Measurements from ENCODE around the gene CPEB4.

DNA sequence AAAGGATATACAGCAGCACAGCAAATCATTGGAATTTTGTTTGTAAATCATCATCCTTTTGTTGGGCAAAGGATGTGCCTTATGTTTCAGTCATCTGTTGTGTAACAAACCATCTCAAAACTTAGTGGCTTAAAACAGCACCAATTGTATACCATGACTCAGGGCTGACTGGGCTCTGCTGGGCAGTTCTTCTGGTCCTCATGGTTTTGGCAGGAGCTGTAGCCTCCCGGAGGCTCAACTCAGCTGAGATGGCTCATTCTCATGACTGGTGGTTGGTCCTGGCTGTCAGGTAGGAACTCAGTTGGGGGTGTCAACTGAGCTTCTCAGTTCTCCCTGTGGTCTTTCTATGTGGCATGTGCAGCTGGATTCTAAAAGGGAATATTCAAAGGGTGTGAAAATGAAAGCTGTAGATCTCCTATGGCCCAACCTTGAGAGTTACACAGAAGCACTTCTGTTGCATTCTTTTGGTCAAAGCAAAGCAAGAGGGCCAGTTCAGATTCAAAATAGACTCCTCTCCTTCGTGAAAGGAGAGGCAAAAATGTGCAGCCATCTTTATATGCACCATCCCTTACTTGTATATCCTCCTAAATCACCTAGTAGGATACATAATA is 39.1 kb upstream of the CPEB4 start:
- TF ChIP-seq, protein P1, sequence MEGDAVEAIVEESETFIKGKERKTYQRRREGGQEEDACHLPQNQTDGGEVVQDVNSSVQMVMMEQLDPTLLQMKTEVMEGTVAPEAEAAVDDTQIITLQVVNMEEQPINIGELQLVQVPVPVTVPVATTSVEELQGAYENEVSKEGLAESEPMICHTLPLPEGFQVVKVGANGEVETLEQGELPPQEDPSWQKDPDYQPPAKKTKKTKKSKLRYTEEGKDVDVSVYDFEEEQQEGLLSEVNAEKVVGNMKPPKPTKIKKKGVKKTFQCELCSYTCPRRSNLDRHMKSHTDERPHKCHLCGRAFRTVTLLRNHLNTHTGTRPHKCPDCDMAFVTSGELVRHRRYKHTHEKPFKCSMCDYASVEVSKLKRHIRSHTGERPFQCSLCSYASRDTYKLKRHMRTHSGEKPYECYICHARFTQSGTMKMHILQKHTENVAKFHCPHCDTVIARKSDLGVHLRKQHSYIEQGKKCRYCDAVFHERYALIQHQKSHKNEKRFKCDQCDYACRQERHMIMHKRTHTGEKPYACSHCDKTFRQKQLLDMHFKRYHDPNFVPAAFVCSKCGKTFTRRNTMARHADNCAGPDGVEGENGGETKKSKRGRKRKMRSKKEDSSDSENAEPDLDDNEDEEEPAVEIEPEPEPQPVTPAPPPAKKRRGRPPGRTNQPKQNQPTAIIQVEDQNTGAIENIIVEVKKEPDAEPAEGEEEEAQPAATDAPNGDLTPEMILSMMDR (IDR thresholded peaks at IDR 0.05): no peak
- TF ChIP-seq POLR2A (IDR thresholded peaks at IDR 0.05): no peak

Measured in esophagus squamous epithelium (tissue), 4 donors.